ENCODE measurements around the gene NFS1. TPM values are rescaled to one million over a fixed set of nuclear protein-coding genes. Genes with fewer than 3 reads are reported as not detected.
"Not testable (repeated sequence)": the region's sequence is repeated elsewhere in the genome, so short reads cannot be mapped to it uniquely, and the experiment has no call there.

The NFS1 gene
- total RNA-seq, 2 donors from 2014 or later: 41.1 to 49.2 TPM

- H3K4me3 Mint-ChIP-seq; H3K27me3 Mint-ChIP-seq; H3K27ac Mint-ChIP-seq; ATAC-seq (replicated peaks); H3K9me3 Mint-ChIP-seq: not testable (repeated sequence)
- peaks cover 20% of the 10 kb centered on the region for H3K4me1 Mint-ChIP-seq
- peaks cover 100% of the 10 kb centered on the region for H3K36me3 Mint-ChIP-seq (ENCODE audit: low read depth)
These were observed 7.7 kb upstream of the NFS1 start for GRCh38 chr20:35706591-35707529.

GRCh38 chr20:35705894-35706293 is 6.7 kb upstream of the NFS1 start:
- not testable (repeated sequence) for H3K4me1 Mint-ChIP-seq; ATAC-seq (replicated peaks); H3K27me3 Mint-ChIP-seq; H3K27ac Mint-ChIP-seq; H3K4me3 Mint-ChIP-seq; H3K9me3 Mint-ChIP-seq
- peaks cover 98% of the 10 kb centered on the region for H3K36me3 Mint-ChIP-seq (ENCODE audit: low read depth)

DNA sequence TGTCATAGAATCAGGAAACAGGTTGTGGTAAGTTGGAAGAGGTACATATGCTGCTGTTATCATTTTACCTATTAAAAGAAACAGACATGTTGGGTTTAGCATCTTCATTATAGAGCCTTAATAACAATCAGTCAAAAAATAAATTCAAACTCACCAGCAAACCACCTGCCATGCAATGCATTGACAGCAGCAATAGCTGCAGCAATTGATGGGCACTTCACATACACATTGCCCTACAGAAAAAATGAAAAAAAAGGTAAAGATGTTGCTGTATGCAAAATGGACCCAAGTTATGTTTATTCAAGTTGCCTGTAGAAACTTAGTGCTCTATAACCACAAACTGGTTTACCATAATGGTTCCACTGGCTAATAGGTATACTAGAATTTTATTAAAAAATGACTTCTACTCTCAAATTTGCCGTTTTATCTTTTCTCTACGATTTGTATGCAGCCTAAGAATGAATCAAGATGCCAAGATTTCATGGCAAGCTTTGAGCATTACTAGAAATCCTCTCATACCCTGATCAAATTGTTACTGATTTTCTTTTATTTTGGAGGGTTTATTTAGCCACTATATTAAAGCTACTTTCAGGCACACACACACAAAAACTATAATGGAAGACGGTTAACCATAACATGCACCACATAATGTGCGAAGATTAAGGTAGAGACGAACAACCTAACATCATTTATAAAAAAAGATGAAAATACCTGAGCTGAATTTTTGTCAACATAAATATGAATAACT is 5.5 kb upstream of the NFS1 start:
- H3K27ac Mint-ChIP-seq: no peak overlapping the region
- H3K9me3 Mint-ChIP-seq: no peaks in the 10 kb centered on the region
- peaks cover 98% of the 10 kb centered on the region for H3K36me3 Mint-ChIP-seq (ENCODE audit: low read depth)
- H3K4me3 Mint-ChIP-seq: no peak overlapping the region
- peaks cover 5% of the 10 kb centered on the region for H3K4me1 Mint-ChIP-seq
- ATAC-seq (replicated peaks): no peak
- no peaks in the 10 kb centered on the region for H3K27me3 Mint-ChIP-seq

GRCh38 chr20:35702824-35703695 is 3.9 kb upstream of the NFS1 start:
- Mint-ChIP-seq H3K27me3 (no peaks in the 10 kb centered on the region), H3K4me3 (no peak overlapping the region), H3K4me1 (peaks cover 7% of the 10 kb centered on the region), H3K9me3 (no peaks in the 10 kb centered on the region), H3K27ac (peak overlapping the region; percentile 17), H3K36me3 (ENCODE audit: low read depth) (peaks cover 98% of the 10 kb centered on the region)
- no peak for ATAC-seq (replicated peaks)

- no peaks in the 10 kb centered on the region for H3K27me3 Mint-ChIP-seq
- peak overlapping the region; percentile 58 for H3K27ac Mint-ChIP-seq
- H3K4me3 Mint-ChIP-seq: no peak overlapping the region
- no peaks in the 10 kb centered on the region for H3K9me3 Mint-ChIP-seq
- peaks cover 15% of the 10 kb centered on the region for H3K4me1 Mint-ChIP-seq
- ATAC-seq (replicated peaks): no peak
- peaks cover 98% of the 10 kb centered on the region for H3K36me3 Mint-ChIP-seq (ENCODE audit: low read depth)
These were observed 3.1 kb upstream of the NFS1 start for GRCh38 chr20:35702051-35702823.

GRCh38 chr20:35700625-35701148 is 1.5 kb upstream of the NFS1 start:
- Mint-ChIP-seq H3K4me3 (peak overlapping the region; percentile 96), H3K36me3 (ENCODE audit: low read depth) (peaks cover 90% of the 10 kb centered on the region), H3K4me1 (peaks cover 16% of the 10 kb centered on the region), H3K27ac (peak overlapping the region; percentile 95), H3K9me3 (no peaks in the 10 kb centered on the region), H3K27me3 (no peaks in the 10 kb centered on the region)
- ATAC-seq (replicated peaks): no peak

- no peak for ATAC-seq (replicated peaks)
- H3K27ac Mint-ChIP-seq: peak overlapping the region; percentile 95
- no peaks in the 10 kb centered on the region for H3K27me3 Mint-ChIP-seq
- peaks cover 16% of the 10 kb centered on the region for H3K4me1 Mint-ChIP-seq
- no peaks in the 10 kb centered on the region for H3K9me3 Mint-ChIP-seq
- peak overlapping the region; percentile 96 for H3K4me3 Mint-ChIP-seq
- peaks cover 90% of the 10 kb centered on the region for H3K36me3 Mint-ChIP-seq (ENCODE audit: low read depth)
These were observed 939 bp upstream of the NFS1 start for GRCh38 chr20:35699957-35700624.

DNA sequence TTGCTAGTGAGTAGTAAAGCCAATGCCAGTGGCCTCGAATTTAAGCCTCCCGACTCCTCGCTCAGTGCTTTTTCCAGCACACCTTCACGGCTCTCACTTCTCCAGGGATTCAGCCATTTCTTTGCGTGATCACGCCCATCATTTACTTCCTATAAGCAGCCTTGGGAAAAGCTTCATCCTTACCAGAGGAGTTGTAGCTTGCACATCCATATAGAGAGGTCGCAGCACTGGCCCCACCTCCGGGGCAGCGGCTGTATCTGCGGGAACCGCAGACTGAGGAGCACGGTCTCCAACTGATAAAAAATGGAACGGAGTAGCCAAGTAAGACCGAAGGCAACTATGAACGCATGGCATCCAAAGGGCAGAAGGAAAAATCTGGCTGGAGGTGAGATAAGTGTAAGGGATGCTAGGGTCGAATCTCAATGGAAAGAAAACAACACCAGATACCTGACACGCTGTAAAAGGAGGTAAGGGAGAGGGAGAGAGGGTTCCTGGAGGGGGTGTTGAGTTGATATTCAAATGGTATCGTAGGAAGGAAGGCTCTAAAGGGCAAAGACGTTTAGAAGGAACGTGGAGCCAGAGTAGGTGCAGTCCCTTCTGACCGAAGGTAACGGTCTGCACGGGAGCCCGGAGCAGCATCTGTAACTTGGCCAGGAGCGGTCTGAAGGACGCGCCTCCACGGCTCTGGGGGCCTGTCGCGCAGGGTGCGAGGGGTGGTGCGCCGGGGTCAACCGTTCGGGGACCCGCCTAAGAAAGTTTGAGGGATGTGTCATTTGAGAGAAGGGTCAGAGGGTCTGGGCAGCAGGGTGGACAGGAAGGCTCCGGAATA is 640 bp downstream of the NFS1 start:
- Mint-ChIP-seq H3K36me3 (ENCODE audit: low read depth) (peaks cover 87% of the 10 kb centered on the region), H3K27me3 (no peaks in the 10 kb centered on the region), H3K27ac (peak overlapping the region; percentile 95), H3K4me3 (peak overlapping the region; percentile 96), H3K4me1 (peaks cover 16% of the 10 kb centered on the region), H3K9me3 (no peaks in the 10 kb centered on the region)
- ATAC-seq (replicated peaks): peak; percentile 44

- no peak for ATAC-seq (replicated peaks)
- H3K27ac Mint-ChIP-seq: peak overlapping the region; percentile 95
- peaks cover 87% of the 10 kb centered on the region for H3K36me3 Mint-ChIP-seq (ENCODE audit: low read depth)
- peak overlapping the region; percentile 96 for H3K4me3 Mint-ChIP-seq
- H3K9me3 Mint-ChIP-seq: no peaks in the 10 kb centered on the region
- H3K27me3 Mint-ChIP-seq: no peaks in the 10 kb centered on the region
- H3K4me1 Mint-ChIP-seq: peaks cover 16% of the 10 kb centered on the region
These were observed 1.4 kb downstream of the NFS1 start for GRCh38 chr20:35697696-35698297.

- Mint-ChIP-seq H3K9me3 (no peaks in the 10 kb centered on the region), H3K27ac (no peak overlapping the region), H3K4me3 (no peak overlapping the region), H3K36me3 (ENCODE audit: low read depth) (peaks cover 82% of the 10 kb centered on the region), H3K4me1 (peaks cover 16% of the 10 kb centered on the region), H3K27me3 (no peaks in the 10 kb centered on the region)
- no peak for ATAC-seq (replicated peaks)
These were observed 3.2 kb downstream of the NFS1 start for GRCh38 chr20:35695978-35696377.

DNA sequence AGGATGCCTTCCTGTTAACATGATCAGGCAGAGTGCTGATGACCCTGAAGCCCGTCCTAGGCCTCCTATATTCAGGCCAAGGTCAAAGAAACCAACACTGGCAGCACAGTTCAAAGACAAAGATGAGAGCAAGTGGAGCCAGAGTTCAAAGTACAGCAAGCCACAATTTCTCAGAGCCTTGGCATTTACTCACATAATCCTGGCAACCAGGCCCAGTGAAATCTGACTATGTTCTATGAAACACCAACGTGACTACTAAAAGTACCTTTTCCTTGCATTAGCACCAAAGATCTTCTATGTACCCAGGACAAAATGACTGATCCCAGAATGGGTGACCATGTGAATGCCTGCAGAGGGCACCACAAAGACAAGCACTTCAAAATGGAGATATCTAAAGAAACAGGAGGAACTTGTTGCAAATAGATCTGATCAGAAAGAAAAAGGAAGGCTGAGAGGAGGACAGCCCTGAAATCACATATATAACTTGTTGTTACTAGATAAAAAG is 3.9 kb downstream of the NFS1 start:
- Mint-ChIP-seq H3K27me3 (no peaks in the 10 kb centered on the region), H3K27ac (no peak overlapping the region)

DNA sequence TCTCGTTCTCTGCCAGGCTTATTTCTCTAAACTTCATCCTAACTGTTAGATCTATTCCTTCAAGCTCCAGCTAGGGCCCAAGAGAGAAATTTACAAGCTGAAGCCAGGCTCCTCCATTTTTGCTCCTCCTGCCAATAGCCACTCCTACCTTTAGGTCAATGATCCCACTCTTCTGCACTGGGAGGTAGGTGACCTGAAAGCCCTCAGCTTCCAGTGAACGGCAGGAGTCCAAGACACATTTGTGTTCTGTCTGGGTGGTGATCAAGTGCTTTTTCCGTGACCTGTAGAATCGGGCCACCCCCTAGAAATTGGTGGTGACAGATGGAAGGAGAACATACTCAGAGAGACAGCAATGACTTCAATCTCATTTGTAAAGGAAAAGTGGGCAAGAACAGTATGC is 8.9 kb downstream of the NFS1 start:
- H3K9me3 Mint-ChIP-seq: no peaks in the 10 kb centered on the region
- H3K4me1 Mint-ChIP-seq: peaks cover 4% of the 10 kb centered on the region
- H3K36me3 Mint-ChIP-seq (ENCODE audit: low read depth): peaks cover 79% of the 10 kb centered on the region
- H3K27ac Mint-ChIP-seq: no peak overlapping the region
- no peak for ATAC-seq (replicated peaks)
- no peak overlapping the region for H3K4me3 Mint-ChIP-seq
- H3K27me3 Mint-ChIP-seq: no peaks in the 10 kb centered on the region

More for the DNA sequence above, 3.9 kb downstream of the NFS1 start:
- H3K4me3 Mint-ChIP-seq: no peak overlapping the region
- no peaks in the 10 kb centered on the region for H3K9me3 Mint-ChIP-seq
- no peak for ATAC-seq (replicated peaks)
- H3K36me3 Mint-ChIP-seq (ENCODE audit: low read depth): peaks cover 82% of the 10 kb centered on the region
- H3K4me1 Mint-ChIP-seq: peaks cover 18% of the 10 kb centered on the region
